Tibial nerve (tissue), 4 donors: Measurements from ENCODE around the gene DCXR. TPM values are rescaled to one million over a fixed set of nuclear protein-coding genes. Genes with fewer than 3 reads are reported as not detected.

ENCODE experiments used
- DNase-seq, 2 donors: peaks; one replicate each; pipeline ENCODE4 v3.0.0-alpha.2; 2019; ENCODE audit warnings: low spot score in 2 of 2
- H3K27ac ChIP-seq, 4 donors: fragments of 200-600 bp; sonication (generic) in 3 of 4; one replicate each; pipeline ENCODE4 v1.5.1; 2017 to 2019; ENCODE audit warnings: mild to moderate bottlenecking in 1 of 4
- H3K27me3 ChIP-seq, 2 donors: fragments of 200-600 bp; sonication (generic) in 1 of 2; one replicate each; pipeline versions ENCODE4 v1.5.1 to v1.6.0; 2017 to 2019
- H3K36me3 ChIP-seq, 3 donors: fragments of 200-600 bp; sonication (generic); one replicate each; pipeline ENCODE4 v1.5.1; 2018 to 2019
- H3K4me1 ChIP-seq, 4 donors: fragments of 200-600 bp; sonication (generic) in 3 of 4; one replicate each; pipeline ENCODE4 v1.5.1; 2017 to 2019
- H3K4me3 ChIP-seq, 4 donors: fragments of 200-600 bp; sonication (generic) in 3 of 4; one replicate each; pipeline ENCODE4 v1.5.1; 2017 to 2019; ENCODE audit warnings: mild to moderate bottlenecking in 1 of 4, moderate library complexity in 1 of 4
- H3K9me3 ChIP-seq, 4 donors: fragments of 200-600 bp; sonication (generic) in 3 of 4; one replicate each; pipeline ENCODE4 v1.5.1; 2017 to 2019
- EP300 ChIP-seq, 2 donors: sonication (generic); formaldehyde crosslinking; IDR thresholded peaks; one replicate each; pipeline ENCODE4 v1.6.1; 2017; ENCODE audit warnings: antibody characterized with exemption in 2 of 2, mild to moderate bottlenecking in 1 of 2
- POLR2A ChIP-seq, 2 donors: fragments of 450-650 bp; IDR thresholded peaks; one replicate each; pipeline ENCODE4 v1.6.1; 2017; ENCODE audit warnings: antibody characterized with exemption in 2 of 2, mild to moderate bottlenecking in 2 of 2, moderate library complexity in 2 of 2
- WGBS, 2 donors: methylation state at CpG; one replicate each; pipeline ENCODE4 v1.1.5; 2018; 5-methylcytosine and 5-hydroxymethylcytosine counted together
- total RNA-seq, 4 donors: library from RNA; depleted of rRNA; stranded (reverse); fragments of >200 nt; gene quantifications; one replicate each; pipeline ENCODE4 v1.1.0, GENCODE V29; 2016
- TF ChIP-seq, protein P1 (sequence below), 5 experiments: fragments of 200-600 bp in 3 of 5; fragments of 450-650 bp in 2 of 5; sonication (generic) in 3 of 5; IDR thresholded peaks; one replicate each; pipeline ENCODE4 v1.5.1; 2016 to 2019; ENCODE audit warnings: antibody characterized with exemption in 5 of 5, mild to moderate bottlenecking in 3 of 5, moderate library complexity in 2 of 5

DCXR gene
- total RNA-seq, result 100 to 1,000 TPM; 236 to 347 (median 269) TPM

DNA sequence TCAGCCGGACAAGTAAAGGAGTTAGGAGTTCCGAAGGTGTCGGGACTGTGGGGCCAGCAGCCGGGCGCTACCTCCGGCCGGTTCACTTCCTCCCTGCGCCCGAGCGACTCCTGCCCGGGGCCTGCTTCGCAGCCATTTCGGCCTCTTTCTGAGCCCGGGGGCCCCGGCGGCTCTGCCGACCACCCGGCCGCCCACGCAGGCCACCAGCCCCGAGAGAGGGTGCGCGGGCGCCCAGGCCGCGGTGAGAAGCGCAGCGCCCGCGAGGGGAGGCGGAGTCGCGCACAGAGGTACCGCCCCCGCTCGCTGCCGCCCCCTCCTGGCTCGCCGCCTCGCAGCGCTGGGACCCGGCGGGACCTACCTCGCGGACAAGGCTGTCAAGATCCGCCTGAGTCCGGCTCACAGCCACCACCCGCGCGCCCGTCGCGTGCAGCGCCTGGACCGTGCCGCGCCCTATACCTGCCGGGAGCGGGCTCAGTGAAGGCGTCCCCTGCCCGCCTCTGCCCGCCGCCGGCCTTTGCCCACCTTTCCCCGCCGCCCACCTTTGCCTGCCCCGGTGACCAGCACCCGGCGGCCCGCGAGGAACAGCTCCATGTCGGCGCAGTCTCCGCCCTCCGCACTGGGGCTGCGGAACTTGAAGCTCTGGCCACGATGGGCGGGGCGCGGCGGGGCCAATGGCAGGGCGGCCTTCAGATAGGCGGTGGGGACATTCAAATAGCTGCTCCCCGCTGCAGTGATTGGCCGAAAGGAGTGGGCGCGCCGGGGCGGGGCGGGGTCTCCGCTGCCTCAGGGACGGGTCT lies at the start of gene DCXR:
Gene DCXR, minus strand, starts transcription at position 606 of the 797 bp plus-strand sequence. Its CDS starts 15 bp downstream, at position 591.
- H3K4me3 ChIP-seq, result peak within 1 kb of the TSS; percentile 43 to 74 (median 58)
- H3K27ac ChIP-seq, result peak within 1 kb of the TSS; percentile 91 to 98 (median 96)
- peak; percentile 96 to 97 for DNase-seq
- H3K27me3 ChIP-seq, result peaks cover 0 to 8% of the 10 kb centered on the region in 2 donors
- peaks cover 0 to 8% (median 0%) of the 10 kb centered on the region in 3 donors for H3K36me3 ChIP-seq
- TF ChIP-seq EP300 (IDR thresholded peaks at IDR 0.05), result peak; percentile 73 to 100
- peak; percentile 93 to 99 for TF ChIP-seq POLR2A (IDR thresholded peaks at IDR 0.05)
- TF ChIP-seq, protein P1, sequence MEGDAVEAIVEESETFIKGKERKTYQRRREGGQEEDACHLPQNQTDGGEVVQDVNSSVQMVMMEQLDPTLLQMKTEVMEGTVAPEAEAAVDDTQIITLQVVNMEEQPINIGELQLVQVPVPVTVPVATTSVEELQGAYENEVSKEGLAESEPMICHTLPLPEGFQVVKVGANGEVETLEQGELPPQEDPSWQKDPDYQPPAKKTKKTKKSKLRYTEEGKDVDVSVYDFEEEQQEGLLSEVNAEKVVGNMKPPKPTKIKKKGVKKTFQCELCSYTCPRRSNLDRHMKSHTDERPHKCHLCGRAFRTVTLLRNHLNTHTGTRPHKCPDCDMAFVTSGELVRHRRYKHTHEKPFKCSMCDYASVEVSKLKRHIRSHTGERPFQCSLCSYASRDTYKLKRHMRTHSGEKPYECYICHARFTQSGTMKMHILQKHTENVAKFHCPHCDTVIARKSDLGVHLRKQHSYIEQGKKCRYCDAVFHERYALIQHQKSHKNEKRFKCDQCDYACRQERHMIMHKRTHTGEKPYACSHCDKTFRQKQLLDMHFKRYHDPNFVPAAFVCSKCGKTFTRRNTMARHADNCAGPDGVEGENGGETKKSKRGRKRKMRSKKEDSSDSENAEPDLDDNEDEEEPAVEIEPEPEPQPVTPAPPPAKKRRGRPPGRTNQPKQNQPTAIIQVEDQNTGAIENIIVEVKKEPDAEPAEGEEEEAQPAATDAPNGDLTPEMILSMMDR (IDR thresholded peaks at IDR 0.05), result peak; percentile 69 to 91 (median 84)
- no peaks in the 10 kb centered on the region for H3K9me3 ChIP-seq
- 0 to 1% methylated on average over 32 to 66 of the region's 92 CpGs for WGBS, 2 donors
- H3K4me1 ChIP-seq, result peaks cover 6 to 33% (median 15%) of the 10 kb centered on the region in 4 donors

DNA sequence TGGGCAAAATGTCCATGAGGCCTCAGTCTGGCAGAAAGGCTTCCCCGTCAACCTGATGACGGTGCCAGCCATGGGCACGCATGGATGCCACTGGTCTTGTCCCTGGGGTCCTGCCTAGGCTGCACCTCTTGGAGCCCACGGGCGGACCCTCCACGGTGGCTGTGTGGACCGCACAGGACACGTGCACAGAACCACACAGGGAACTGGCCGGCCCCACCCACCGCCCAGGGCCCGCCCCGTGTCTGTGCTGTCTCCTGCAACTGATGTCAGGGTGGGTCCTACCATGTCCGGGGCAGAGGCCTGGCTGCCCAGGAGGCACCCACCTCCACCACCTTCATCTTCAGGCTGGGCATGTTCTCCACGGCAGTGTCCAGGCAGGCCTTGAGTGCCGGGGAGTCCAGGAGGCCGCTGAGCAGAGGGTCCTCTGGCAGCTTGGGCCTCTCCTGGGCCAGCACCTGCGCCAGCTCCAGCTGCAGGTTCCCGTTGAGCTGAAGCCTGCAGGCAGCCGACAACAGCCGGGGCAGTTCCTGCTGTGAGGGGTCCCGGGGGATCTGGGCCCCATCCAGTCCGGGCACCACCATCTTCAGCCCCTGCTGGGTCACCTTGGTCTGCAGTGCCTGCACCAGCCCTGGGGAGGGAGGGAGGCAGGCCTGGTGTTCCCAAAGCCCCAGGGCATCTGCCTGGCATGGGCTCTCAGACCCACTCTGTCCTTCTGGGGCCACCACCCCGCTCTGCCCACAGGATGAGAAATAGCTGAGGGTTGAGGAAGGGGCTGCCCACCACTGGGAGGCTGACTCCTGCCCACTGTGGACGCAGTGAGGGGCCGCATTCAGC lies 48.7 kb upstream of the DCXR start:
- 81 to 89% methylated on average over 18 to 24 of the region's 25 CpGs for WGBS, 2 donors
- Histone ChIP-seq H3K27me3 (no peaks in the 10 kb centered on the region), H3K4me3 (no peak overlapping the region), H3K27ac (no peak overlapping the region), H3K4me1 (no peaks in the 10 kb centered on the region), H3K36me3 (peaks cover 12 to 100% (median 62%) of the 10 kb centered on the region in 3 donors), H3K9me3 (no peaks in the 10 kb centered on the region)
- DNase-seq, result no peak
- no peak for TF ChIP-seq EP300 (IDR thresholded peaks at IDR 0.05)
- TF ChIP-seq POLR2A (IDR thresholded peaks at IDR 0.05), result no peak
- TF ChIP-seq, protein P1 (IDR thresholded peaks at IDR 0.05), result no peak

DNA sequence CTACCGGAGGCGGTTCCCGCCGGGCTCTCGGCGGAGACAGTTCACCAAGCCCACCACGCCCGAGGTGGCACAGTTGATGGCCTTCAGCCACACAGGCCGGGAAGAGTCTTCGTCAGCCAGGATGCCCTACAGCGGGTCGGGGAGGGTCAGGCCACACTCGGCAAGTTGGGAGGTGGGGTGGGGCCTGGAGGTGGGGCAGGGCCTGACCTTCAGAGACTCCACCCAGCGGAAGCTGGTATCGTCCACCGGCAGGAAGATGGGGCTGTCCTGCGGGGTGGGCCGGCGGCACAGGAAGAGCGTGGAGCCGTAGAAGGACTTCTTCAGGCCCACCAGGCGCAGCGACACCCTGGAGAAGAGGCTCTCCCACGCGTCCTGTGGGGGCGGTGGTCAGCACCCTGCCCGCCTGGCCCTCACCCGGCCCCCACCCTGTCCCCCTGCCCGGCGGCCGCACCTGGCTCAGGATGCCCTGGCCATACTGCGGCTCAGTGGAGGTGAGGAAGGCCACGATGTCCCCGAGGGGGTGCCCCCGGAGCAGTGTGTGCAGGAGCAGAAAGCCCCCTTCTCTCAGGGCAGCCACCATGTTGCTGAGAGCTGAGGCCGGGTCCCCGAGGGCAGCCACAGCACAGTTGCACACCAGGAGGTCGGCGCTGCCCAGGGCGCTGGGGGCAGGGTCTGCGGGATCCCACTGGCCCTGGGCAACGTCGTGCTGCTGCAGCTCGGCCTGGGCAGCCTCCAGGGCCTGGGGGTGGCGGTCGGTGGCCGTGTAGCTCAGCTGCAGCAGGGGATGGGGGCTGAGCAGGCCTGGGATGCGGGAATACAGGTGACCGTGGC lies 47.7 kb upstream of the DCXR start:
- DNase-seq, result no peak
- TF ChIP-seq EP300 (IDR thresholded peaks at IDR 0.05) (no peak), POLR2A (IDR thresholded peaks at IDR 0.05) (no peak)
- TF ChIP-seq, protein P1 (IDR thresholded peaks at IDR 0.05), result no peak
- Histone ChIP-seq H3K27ac (no peak overlapping the region), H3K36me3 (peaks cover 7 to 100% (median 56%) of the 10 kb centered on the region in 3 donors), H3K27me3 (no peaks in the 10 kb centered on the region), H3K4me3 (no peak overlapping the region), H3K4me1 (no peaks in the 10 kb centered on the region), H3K9me3 (no peaks in the 10 kb centered on the region)
- 84 to 86% methylated on average over 39 to 47 of the region's 49 CpGs for WGBS, 2 donors

DNA sequence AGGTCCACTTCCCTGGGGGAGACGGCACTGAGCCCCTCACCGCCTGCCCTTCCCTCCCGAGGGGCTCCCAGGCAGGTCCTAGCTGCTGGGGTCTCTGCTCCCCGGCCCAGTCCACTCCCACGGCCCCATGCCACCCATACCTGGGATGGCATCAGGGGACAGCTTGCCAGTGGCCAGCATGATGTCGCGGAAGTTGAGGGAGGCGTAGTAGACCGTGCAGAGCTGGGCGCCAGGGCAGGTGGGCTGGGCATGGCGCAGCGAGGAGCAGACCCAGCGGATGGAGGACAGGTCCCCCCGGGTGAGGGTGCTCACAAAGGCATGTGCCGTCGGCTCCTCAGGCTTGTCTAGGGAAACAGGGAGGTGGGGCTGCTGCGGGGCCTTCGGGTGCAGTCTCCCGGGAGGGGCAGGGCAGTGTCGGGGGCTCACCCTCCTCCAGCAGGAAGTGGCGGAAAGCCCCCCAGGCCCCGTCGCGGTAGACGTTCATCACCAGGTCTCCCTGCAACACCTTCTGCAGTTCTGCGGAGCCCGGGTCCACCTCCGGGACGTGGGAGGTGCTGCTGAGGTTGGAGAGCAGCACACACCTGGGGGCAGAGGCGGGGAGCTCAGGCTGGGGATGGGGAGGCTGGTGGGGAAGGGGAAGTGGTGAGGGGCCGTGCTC lies 47.0 kb upstream of the DCXR start:
- Histone ChIP-seq H3K4me3 (no peak overlapping the region), H3K27me3 (no peaks in the 10 kb centered on the region), H3K9me3 (no peaks in the 10 kb centered on the region), H3K36me3 (peaks cover 7 to 100% (median 57%) of the 10 kb centered on the region in 3 donors), H3K4me1 (no peaks in the 10 kb centered on the region), H3K27ac (no peak overlapping the region)
- 88 to 92% methylated on average over 20 to 31 of the region's 31 CpGs for WGBS, 2 donors
- no peak for DNase-seq
- TF ChIP-seq EP300 (IDR thresholded peaks at IDR 0.05) (no peak), POLR2A (IDR thresholded peaks at IDR 0.05) (no peak)
- TF ChIP-seq, protein P1 (IDR thresholded peaks at IDR 0.05), result no peak
